ENCODE data around the gene OTOG. TPM values are rescaled to one million over a fixed set of nuclear protein-coding genes. Genes with fewer than 3 reads are reported as not detected.

The OTOG gene
- not detected in 2 replicates for total RNA-seq

GRCh38 chr11:17547051-17547577 lies at the start of gene OTOG:
Gene OTOG (plus strand): TSS chr11:17547259. CDS start chr11:17547373, 114 bp downstream.

GRCh38 chr11:17544181-17544622 lies 2.9 kb upstream of the OTOG start, which contains the start of gene USH1C:
Gene USH1C (minus strand): TSS chr11:17544416. CDS start chr11:17544307, 109 bp downstream.

Other genes starting within 250 kb of the OTOG start
- 4.0 and 4.8 TPM in 2 replicates for gene NCR3LG1, start 195.5 kb upstream of the OTOG start, total RNA-seq
- gene KCNJ11, start 158.6 kb upstream of the OTOG start, total RNA-seq, result not detected in 2 replicates
- not detected in 2 replicates for gene ABCC8, start 70.4 kb upstream of the OTOG start, total RNA-seq
- not detected in 2 replicates for gene USH1C, start 2.8 kb upstream of the OTOG start, total RNA-seq
- gene MYOD1, start 172.3 kb downstream of the OTOG start, total RNA-seq, result not detected in 2 replicates
- not detected in 2 replicates for gene KCNC1, start 187.5 kb downstream of the OTOG start, total RNA-seq